ENCODE data around the gene TRHDE.

TRHDE gene

DNA sequence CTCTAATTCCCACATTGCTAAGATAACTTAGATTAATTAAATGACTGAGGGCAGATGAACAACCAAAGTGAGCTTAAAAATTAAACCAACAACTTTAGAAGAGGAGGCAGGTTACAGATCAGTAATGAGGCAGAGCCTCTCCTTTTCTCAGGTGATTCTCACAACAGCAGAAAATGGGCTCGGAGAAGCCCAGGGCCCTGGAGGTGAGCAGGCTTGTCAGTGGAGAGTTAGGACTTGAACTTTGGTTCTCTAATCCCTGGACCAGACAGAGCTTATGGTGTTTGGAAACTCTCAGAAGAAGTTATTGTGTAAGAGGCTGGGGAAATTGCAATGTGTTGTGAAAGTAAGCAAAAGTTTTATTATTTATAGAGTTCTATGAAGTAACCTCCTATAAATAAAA lies 2.8 kb downstream of the TRHDE start:
- no peak for DNase-seq (ENCODE audit: low spot score)

DNA sequence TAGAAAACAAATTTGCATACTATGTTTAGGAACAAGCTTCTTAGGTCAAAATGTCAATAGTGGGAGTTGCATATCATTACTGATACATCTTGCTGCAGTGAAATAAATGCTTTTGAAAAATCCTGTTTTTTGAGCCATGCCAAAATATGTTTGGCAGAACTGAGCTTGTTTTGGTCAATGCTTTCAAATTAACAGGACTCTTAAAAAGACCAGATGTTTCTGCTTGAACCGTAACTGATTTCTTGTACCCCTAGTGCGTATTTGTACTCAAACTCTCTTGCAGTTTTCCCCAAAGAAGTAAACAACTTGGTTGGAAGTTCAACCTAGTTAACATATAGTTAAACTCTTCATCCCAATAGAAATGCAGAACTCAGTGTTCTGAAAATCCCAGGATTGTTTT lies 3.4 kb downstream of the TRHDE start:
- no peak for DNase-seq (ENCODE audit: low spot score)

DNA sequence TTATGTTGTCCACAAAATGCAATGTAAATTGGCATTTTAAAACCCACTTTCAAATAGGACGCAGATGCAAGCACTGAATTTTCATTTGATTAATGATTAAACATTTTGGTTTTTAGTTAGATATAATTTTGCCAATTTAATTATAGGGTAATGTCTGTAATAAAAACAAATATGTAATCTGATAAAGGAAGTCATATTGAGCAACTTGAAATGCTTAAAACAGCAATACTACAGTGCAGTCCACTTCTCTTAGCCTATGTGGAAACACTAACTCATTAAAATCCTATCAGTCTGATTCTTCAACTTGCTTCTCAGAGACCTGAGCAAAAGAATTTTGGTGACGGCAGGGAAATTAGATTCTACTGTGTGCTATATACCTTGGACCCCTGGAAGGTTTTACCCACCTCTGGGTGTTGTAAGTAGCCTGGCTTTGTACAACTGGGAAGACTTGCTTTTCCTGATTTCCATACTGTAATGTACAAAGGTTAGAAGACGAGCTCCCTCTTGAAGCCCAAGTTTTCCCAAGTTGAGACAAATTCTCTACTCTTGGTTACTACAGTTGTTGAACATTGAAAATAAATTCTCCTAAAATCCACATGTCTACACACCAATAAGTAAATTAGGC lies 4.1 kb downstream of the TRHDE start:
- no peak for DNase-seq (ENCODE audit: low spot score)

DNA sequence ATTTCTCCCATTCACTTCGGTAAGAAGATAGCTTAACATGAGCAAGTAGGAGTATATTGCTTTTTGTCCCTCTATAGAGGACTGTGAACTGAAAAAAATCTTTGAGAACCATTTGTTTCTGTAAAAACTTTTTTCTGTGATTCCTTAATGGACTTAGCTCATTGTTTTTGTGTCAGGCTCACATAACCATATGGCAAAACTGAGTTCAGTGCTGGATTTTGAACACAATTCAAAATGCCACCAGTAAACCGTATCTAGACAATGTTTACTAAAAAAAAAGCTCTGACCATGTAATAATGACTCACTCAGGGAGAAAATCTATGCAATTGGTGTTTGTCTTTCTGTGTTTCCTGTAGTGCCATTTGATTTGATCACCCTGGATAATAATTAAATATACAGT lies 5.2 kb downstream of the TRHDE start:
- no peak for DNase-seq (ENCODE audit: low spot score)

DNA sequence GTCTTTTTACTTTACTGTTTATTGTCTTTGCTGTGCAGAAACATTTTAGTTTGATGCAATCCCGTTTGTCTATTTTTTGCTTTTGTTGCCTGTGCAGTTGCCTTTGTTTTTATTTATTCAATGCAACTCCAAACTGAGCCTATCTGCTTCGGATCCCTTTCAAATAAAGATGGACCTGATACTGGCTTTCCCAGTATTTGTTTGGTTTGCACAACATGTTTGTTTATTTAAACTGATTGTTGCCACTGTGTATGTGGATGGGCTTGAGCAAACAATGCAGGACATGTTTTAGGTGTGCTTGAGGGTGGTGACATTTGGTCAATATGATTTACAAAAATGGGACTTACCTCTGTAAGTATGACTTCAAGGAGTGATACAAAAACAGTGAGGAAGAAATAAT lies 6.7 kb downstream of the TRHDE start:
- no peak for DNase-seq (ENCODE audit: low spot score)

DNA sequence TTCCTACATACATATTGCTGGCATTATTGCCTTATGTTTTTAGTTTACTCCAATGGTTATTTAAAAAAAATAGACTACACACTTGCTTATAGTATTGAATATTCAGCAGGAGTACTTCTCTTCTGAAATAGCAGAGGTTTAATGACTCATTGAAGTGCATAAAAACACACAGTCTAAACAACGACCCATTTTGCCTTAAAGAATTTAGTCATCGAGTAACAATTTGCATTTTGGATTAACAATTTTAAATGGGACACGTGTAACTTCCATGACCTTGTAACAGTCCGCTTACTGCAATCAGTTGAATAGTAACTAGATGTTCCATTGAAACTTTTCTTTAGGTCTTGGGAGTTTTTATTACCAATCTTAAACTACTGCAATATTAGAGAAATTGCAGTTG lies 9.0 kb downstream of the TRHDE start:
- DNase-seq (ENCODE audit: low spot score), result no peak

DNA sequence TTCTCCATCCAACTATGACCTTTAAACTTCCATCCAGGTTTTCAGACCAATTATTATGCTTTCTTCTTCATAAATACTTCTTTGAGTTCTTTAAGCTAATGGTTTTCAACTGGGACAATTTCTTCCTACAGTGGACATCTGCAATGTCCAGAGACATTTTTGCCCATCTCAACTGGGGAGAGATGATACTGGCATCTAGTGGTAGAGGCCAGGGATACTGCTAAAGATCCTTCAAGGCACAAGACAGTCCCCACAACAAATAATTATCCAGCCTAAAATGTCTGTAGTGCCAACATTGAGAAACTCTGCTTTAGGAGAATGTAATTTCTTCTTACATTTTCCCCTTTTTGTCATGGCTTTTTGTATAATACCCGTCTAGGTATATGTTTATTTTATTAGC lies 10.6 kb downstream of the TRHDE start:
- no peak for DNase-seq (ENCODE audit: low spot score)

DNA sequence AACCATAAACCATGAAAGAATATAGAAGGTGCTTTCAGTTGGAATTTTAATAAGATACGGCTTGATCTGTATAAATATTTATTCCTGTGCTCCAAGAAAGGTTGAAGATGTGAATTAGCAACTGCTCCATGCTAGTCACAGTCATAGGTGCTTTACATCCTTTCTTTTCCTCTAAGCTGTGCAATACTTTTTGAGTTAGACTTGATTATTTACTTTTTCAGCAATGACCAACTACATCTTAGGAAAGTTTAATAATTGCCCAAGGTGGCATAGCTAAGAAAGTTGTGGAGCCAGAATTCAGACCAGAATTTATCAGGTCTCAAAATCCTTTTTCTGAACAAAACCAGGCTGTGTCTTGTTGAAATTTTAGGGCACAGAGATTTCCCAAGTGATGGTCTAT lies 13.7 kb downstream of the TRHDE start:
- DNase-seq (ENCODE audit: low spot score), result no peak

DNA sequence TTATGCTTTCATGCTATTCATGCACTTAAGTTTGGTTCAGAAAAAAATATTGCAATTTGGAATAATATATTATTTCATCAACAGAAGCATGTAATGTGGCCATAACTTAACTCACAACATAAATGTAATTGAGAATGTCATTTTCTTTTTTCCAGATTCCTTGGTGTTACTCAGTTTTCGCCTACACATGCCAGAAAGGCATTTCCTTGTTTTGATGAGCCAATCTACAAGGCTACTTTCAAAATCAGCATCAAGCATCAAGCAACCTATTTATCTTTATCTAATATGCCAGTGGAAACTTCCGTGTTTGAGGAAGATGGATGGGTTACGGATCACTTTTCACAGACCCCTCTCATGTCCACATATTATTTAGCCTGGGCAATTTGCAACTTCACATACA lies 14.4 kb downstream of the TRHDE start:
- DNase-seq (ENCODE audit: low spot score), result no peak

DNA sequence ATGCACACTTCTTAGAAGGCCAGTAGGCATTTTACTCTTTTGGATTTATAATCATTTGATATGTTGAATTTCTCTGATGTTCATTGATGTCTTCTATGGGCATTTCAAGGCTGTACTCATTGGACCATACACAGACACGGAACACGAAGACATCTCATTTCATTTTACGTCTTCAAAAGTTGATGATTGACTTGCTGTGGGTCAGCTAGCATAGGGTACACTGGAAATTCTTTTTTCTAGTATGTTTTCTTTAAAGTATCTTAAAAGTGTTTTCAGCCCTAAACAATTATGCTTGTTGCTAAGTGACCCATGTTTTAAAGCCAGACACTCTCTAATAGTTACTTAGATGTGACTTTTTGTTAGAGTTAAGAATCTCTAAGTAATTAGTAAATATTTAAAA lies 16.3 kb downstream of the TRHDE start:
- no peak for DNase-seq (ENCODE audit: low spot score)

DNA sequence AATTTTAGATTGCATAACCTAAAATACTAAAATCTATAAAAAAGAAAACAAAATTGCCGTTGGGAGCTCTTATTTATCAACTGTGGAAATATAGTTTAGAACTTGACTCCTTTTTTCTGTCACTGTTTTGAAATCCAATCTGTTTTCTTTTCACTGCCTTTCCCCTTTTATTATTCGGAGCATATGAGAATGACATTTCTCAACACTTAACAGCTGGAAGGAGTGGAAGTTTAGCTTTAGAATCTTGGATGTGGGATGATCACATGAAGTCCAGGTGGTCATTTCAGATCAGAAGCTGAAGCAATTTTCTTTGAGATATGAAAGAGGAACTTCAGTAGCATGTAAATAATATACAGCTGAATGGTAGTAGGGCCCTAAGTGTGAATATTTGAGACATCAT lies 16.7 kb downstream of the TRHDE start:
- DNase-seq (ENCODE audit: low spot score), result no peak

DNA sequence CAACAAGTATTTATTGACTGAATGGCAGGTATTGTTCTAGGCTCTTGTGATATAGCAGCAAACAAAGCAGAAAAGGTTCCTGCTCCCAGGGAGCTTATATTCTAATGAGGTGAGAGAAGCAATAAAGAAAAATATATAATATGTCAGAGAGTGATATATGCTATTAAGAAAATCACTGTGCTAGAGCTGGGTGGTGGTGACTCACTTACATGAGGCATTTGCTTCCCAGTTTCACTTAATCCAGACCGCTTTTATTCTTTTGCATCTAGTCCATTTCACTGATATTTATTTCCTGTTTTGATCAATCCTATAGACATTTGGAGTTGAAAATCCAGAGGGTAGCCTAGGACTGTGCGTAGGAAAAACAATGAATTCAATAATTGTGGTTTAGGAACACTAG lies 17.5 kb downstream of the TRHDE start:
- DNase-seq (ENCODE audit: low spot score), result no peak

DNA sequence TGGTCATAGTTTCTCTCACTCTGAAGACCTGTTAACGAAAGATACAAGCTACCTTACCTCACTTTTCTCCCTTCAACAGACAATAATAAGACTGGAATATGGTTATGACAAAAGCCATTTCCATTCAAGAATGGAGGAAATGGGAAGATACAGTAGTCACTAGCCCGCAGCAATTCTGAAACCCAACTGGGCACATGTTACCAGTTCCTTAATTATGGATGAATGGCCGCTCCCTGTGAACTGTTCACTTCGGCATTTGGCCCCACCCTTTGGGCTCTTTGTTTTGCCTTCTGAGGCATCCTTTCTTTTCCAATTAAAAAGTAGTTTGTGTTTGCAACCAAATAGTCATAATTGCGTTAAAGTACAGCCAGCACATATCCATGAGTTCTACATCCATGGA lies 19.0 kb downstream of the TRHDE start:
- no peak for DNase-seq (ENCODE audit: low spot score)

DNA sequence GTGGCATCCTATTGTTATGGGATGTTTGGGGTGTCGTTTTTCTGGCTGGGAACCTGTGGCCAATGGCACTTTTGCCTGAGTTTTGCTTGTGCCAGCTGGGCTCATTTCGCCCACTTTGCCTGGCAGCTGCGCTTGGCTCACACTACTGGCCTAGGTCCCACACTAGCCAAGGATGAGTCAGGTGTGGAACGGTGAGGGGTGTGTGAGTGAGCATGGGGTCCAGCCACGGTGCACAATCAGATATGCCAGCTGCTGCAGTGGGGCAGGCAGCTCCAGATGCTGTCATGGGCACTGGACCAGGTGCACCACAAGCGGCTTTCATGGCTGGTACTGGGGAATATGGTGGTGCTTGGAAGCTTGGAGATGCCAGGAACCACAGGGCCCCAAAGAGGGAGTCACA lies 21.5 kb downstream of the TRHDE start:
- no peak for DNase-seq (ENCODE audit: low spot score)

DNA sequence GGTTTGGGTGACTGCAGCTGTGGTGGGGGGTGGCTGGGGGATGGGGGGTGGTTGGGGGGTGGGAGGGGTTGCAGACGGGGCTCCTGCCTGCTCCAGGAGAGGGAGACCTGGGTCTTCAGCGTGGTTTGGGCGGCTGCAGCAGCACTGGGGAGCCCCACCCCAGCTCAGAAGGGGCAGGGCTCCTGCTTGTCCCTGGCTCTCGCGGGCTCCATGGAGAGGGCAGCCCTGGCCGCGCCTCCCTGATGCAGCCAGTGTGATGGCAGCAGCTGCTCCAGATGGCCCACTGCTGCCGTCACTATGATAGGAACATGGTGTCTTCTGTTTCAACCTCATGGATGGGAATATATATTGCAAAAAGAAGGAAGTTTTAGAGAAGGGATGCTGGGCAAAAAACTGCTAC lies 22.9 kb downstream of the TRHDE start:
- no peak for DNase-seq (ENCODE audit: low spot score)

DNA sequence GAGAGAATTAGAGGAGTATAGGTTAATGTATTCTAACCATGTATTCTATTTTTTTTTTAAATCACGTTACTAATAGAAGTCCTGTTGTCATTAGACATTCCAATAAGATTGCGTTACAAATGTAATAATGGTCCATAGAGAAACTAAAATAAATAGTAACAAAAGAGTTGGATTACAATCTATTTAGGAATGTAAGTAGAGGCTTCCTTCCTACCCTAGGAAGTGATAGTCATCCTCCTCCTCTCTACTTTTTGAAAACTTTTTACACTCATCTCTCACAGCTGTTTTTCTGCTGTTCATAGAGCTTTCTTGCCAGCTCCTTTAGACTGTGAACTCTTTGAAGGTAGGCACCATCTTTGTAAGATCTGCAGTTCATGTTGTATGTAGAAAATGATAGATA lies 23.6 kb downstream of the TRHDE start:
- DNase-seq (ENCODE audit: low spot score), result no peak

DNA sequence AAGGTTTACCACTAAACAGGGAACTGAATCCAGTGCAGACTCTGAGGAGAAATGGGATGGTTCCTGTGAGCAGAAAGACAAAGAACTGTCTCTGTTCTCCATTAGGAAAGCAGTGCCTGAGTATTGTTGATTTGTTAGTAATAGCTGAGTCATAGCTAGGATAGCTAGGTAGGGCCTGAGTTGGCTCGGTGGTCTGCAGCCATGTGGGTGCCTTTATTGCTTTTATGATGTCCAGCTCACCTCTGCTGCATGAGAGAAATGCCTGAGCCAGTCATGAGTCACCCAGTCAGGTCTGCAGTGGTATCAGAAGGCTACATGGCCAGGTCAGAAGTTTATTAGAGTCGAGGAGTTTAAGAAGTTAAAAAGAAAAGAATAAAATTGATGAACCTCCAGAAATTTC lies 24.2 kb downstream of the TRHDE start:
- DNase-seq (ENCODE audit: low spot score), result no peak

DNA sequence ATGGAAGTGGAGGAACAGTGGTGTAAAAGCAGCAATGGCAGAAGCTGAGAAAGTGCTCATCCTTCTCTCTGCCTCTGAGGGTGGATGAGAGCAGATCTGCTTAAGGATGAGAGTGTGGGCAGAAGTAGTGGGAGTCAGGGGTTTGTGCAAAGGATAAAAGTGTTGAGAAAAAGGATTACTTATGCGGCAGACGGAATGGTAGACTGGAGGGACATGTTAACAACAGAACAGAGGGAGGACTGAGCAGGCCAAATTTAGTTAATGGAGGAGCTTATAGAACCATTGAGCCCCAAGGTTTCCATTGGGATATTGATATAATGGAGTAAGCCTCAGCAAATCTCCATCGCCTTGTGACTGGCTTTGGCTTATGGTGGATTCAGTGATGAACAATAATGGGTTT lies 25.5 kb downstream of the TRHDE start:
- DNase-seq (ENCODE audit: low spot score), result peak; percentile 81

DNA sequence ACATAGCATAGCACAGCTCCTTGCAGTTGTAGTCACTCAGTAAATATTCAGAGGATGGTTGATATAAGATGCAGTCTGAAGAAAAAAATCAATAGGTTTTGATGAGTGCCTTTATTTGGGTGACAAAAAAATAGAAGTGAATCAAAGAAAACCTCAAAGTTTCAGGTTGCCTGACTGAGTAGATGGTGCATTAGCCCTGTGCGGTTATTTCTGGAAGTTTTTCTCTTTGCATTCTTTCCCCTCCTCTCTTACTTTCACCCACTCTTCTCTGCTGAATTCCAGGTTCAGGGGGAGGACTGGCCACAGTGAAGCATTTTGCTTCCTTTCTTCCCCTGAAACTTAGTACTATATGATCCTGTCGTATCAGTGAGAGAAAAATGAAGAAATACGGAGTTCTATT lies 28.6 kb downstream of the TRHDE start:
- no peak for DNase-seq (ENCODE audit: low spot score)

DNA sequence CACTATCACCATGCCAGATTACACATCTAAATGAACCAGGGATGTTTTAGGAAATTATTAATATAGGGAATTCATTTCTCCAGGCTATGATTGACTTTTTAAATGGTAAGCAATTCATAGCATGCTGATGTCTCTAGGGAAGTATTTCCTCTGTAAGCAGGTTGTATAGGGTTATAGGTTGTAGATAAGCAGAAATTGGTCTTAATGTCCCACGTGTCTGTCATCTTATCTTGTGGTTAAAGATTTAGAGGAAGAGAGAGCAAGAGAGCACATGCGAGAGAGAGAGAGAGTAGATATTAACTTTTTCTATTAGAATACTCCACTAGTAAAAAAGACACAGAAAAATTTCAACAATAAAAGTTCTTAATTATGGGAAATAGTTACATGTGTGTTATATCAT lies 32.6 kb downstream of the TRHDE start:
- DNase-seq (ENCODE audit: low spot score), result no peak

DNA sequence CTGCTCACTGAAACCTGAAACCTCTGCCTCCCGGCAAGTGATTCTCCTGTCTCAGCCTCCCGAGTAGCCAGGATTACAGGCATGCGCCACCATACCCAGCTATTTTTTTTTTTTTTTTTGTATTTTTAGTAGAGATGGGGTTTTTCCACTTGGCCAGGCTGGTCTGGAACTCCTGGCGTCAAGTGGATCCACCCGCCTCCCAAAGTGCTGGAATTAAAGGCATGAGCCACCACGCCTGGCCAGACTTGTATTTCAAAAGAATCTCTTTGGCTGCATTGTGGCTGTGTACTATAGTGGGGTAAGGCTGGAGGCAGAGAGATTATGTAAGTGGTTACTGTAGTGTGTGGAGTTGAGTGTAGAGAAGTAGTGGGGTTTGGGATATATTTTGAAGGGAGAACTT lies 35.1 kb downstream of the TRHDE start:
- DNase-seq (ENCODE audit: low spot score), result no peak

DNA sequence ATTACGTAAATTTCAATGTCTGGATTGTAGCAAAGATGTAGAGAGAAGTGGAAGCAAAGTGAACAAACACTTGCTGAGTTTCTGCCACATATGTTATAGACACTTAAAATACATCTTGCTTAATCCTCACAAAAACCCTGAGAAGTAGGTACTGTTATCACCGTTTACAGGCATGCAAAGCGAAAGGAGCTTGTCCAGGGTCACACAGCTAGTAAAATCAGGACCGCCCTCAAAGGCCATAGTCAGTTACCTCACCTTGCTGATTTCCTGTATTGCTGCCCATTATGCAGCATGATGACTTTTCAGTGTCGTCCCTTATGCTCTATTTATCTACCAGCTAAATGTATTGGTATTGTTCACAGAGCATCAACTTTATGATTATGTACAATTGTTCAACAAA lies 39.8 kb downstream of the TRHDE start:
- no peak for DNase-seq (ENCODE audit: low spot score)

DNA sequence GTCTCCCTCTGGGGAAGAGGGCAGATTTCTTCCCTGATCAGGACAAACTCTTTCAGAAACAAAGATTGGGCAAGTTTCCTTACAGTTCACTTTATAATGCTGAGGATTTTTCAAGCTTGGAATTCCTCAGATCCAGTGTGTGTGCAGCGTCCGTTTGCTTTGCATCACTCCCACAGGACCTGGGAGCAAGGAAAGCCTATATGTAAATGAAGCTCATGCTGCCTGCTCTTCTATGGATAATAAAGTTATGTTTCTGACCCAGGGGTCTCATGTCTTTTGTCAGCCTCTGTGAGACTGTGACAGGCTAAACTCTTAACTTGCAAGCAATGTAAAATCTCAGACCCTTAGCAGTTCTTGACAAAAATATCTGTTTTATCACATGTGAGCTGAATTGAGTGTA lies 41.6 kb downstream of the TRHDE start:
- DNase-seq (ENCODE audit: low spot score), result no peak

DNA sequence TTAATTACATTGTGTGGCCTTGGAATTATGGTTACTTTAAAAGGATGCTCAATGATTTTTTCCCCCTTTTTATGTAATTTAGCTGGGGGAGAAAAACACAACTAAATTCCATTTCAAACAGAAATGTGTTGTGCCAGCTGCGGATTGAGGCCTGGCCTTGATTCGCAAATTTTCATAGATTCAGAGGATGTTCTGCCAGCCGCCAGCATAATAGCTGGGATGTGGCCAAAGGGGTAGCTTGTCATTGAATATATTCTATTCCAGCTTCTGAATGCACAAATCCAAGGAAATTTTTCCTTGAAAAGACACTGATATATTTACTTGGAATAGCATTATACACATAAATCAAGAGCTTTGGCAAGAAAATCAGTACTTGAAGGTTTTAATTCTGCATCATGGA lies 43.7 kb downstream of the TRHDE start:
- no peak for DNase-seq (ENCODE audit: low spot score)

DNA sequence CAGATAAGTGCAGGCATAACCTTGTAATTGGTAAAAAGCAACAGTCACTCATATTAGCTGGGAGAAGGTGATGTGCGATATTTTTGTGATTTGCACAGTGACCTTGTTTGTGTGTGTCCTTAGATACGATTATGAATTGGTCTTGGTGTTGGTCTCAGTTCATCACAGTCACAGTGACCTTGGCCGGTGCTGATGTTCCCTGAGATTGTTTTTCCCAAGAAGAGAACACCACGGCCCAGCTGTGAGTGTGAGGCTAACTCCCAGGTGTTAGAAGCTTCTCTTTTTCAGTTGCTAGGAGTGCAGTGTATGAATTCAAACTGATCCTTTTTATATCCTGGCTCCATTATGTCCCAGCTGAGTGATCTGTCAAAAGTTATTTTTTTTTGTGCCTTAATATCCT lies 46.2 kb downstream of the TRHDE start:
- DNase-seq (ENCODE audit: low spot score), result no peak

Data from D341Med (cell line).